SK-N-SH (cell line): ENCODE results near the gene NYNRIN. TPM values are rescaled to one million over a fixed set of nuclear protein-coding genes. Genes with fewer than 3 reads are reported as not detected.

ENCODE experiments used
- CTCF ChIA-PET: fragments of 300-600, 350-600 bp; formaldehyde crosslinking; extraction: SDS; loops from one replicate; lab custom pipeline; 2021; lab: Yijun Ruan, JAX
- POLR2A ChIA-PET: fragments of 350-600 bp; sonication (Branson Sonifier 250); formaldehyde crosslinking; extraction: SDS; loops from one replicate; lab custom pipeline; 2020; ENCODE audit warnings: antibody characterized with exemption, inconsistent platforms; lab: Yijun Ruan, JAX
- DNase-seq: peaks from one replicate; pipeline ENCODE4 v3.0.0; 2012
- H2AFZ ChIP-seq: fragments of 200-600 bp; sonication (generic); 2 replicates; pipeline ENCODE4 v1.8.1; 2016; ENCODE audit warnings: antibody characterized with exemption, mild to moderate bottlenecking, low read depth
- H3F3A ChIP-seq: fragments of 200-600 bp; sonication (generic); replicated peaks from 2 replicates; pipeline ENCODE3; 2016; ENCODE audit warnings: antibody characterized with exemption, mild to moderate bottlenecking; ENCODE audit not compliant: insufficient read depth
- H3K27ac ChIP-seq, 2 experiments: fragments of 200-500 bp in 1 of 2; fragments of 200-600 bp in 1 of 2; sonication (Bioruptor generic) in 1 of 2; sonication (generic), shearing (Covaris generic) in 1 of 2; 2 replicates each; pipeline versions ENCODE4 v1.5.1 to v1.6.1; 2014 to 2016; ENCODE audit warnings: low read depth in 2 of 2, inconsistent platforms in 1 of 2, low read length in 1 of 2, mild to moderate bottlenecking in 1 of 2, mixed read lengths in 1 of 2
- H3K27me3 ChIP-seq: fragments of 200-600 bp; sonication (generic), shearing (Covaris generic); 2 replicates; pipeline ENCODE4 v1.6.1; 2016; ENCODE audit warnings: mixed run types; ENCODE audit not compliant: insufficient read depth
- H3K36me3 ChIP-seq, 2 experiments: fragments of 200-500 bp in 1 of 2; fragments of 200-600 bp in 1 of 2; sonication (Bioruptor generic) in 1 of 2; sonication (generic) in 1 of 2; replicated peaks in 1 of 2; 2 replicates each; pipeline versions ENCODE3 to v1.5.1; 2014 to 2016; ENCODE audit warnings: low read length in 1 of 2, mild to moderate bottlenecking in 1 of 2; ENCODE audit not compliant: insufficient read depth in 2 of 2, control insufficient read depth in 1 of 2
- H3K4me1 ChIP-seq, 2 experiments: fragments of 200-500 bp in 1 of 2; fragments of 200-600 bp in 1 of 2; sonication (Bioruptor generic) in 1 of 2; sonication (generic), shearing (Covaris generic) in 1 of 2; 2 replicates each; pipeline versions ENCODE4 v1.5.1 to v1.6.1; 2014 to 2016; ENCODE audit warnings: low read depth in 1 of 2, low read length in 1 of 2, mixed run types in 1 of 2; ENCODE audit not compliant: insufficient read depth in 2 of 2, control insufficient read depth in 1 of 2
- H3K4me2 ChIP-seq: fragments of 200-600 bp; sonication (generic), shearing (Covaris generic); 2 replicates; pipeline ENCODE4 v1.6.1; 2017; ENCODE audit warnings: mixed run types
- H3K4me3 ChIP-seq, 2 experiments: fragments of 200-500 bp in 1 of 2; fragments of 200-600 bp in 1 of 2; sonication (Bioruptor generic) in 1 of 2; sonication (generic), shearing (Covaris generic) in 1 of 2; 2 replicates each; pipeline versions ENCODE4 v1.5.1 to v1.8.1; 2014 to 2016; ENCODE audit warnings: low read depth in 2 of 2, inconsistent platforms in 1 of 2, low read length in 1 of 2, mild to moderate bottlenecking in 1 of 2, mixed read lengths in 1 of 2, moderate library complexity in 1 of 2
- H3K79me2 ChIP-seq: fragments of 200-600 bp; sonication (generic); 2 replicates; pipeline ENCODE4 v1.8.1; 2017; ENCODE audit warnings: mild to moderate bottlenecking; ENCODE audit not compliant: insufficient read depth
- H3K9ac ChIP-seq: fragments of 200-600 bp; sonication (generic); 2 replicates; pipeline ENCODE4 v1.6.1; 2017; ENCODE audit warnings: mixed run types
- H3K9me2 ChIP-seq: fragments of 200-600 bp; sonication (generic); 2 replicates; pipeline ENCODE4 v1.6.1; 2017; ENCODE audit warnings: mixed run types
- H3K9me3 ChIP-seq: fragments of 200-600 bp; sonication (generic); 2 replicates; pipeline ENCODE4 v1.6.1; 2017; ENCODE audit warnings: mixed run types, mild to moderate bottlenecking, moderate library complexity
- H4K20me1 ChIP-seq: fragments of 200-600 bp; sonication (generic); 2 replicates; pipeline ENCODE4 v1.6.1; 2017; ENCODE audit warnings: mild to moderate bottlenecking, mixed run types; ENCODE audit not compliant: insufficient read depth
- CHD2 ChIP-seq: fragments of 150-350 bp; IDR thresholded peaks from 2 replicates; pipeline ENCODE4 v1.6.1; 2018; ENCODE audit warnings: low read length; ENCODE audit not compliant: partially characterized antibody
- ELF1 ChIP-seq: IDR thresholded peaks from 2 replicates; pipeline ENCODE4 v1.4.0; 2012
- EZH2phosphoT487 ChIP-seq: fragments of 200-600 bp; sonication (generic); IDR thresholded peaks from 2 replicates; pipeline ENCODE4 v1.6.1; 2017; ENCODE audit warnings: low read depth, mixed run types, mild to moderate bottlenecking, antibody characterized with exemption, moderate library complexity, borderline replicate concordance
- JUND ChIP-seq: IDR thresholded peaks from 2 replicates; pipeline ENCODE4 v1.4.0; 2012
- NFIC ChIP-seq: IDR thresholded peaks from 2 replicates; pipeline ENCODE4 v1.4.0; 2012; ENCODE audit warnings: borderline replicate concordance
- NRF1 ChIP-seq: IDR thresholded peaks from 2 replicates; pipeline ENCODE4 v1.6.1; 2012; ENCODE audit warnings: low read depth, mild to moderate bottlenecking, low read length
- PBX3 ChIP-seq: IDR thresholded peaks from 2 replicates; pipeline ENCODE4; 2012
- RFX5 ChIP-seq: IDR thresholded peaks from 2 replicates; pipeline ENCODE4 v1.6.1; 2012; ENCODE audit warnings: mild to moderate bottlenecking, improper control_type of control experiment, low read length
- SMC3 ChIP-seq: IDR thresholded peaks from 2 replicates; pipeline ENCODE4 v1.6.1; 2012; ENCODE audit warnings: low read depth, low read length, improper control_type of control experiment
- USF2 ChIP-seq: fragments of 150-350 bp; IDR thresholded peaks from 2 replicates; pipeline ENCODE4 v1.6.1; 2017; ENCODE audit warnings: antibody characterized with exemption, low read length, low read depth, borderline replicate concordance
- WGBS: methylation state at CpG from one replicate; pipeline ENCODE4 v1.1.6; 2017; ENCODE audit warnings: low lambda C conversion rate; 5-methylcytosine and 5-hydroxymethylcytosine counted together
- polyA plus RNA-seq, 3 experiments: library from polyadenylated mRNA; depleted of rRNA; stranded (reverse); fragments of >200 nt; gene quantifications; 2 replicates each; pipeline ENCODE4 v1.2.3, GENCODE V29; 2012
- TF ChIP-seq, protein P1 (sequence below): IDR thresholded peaks from 2 replicates; pipeline ENCODE4 v1.6.1; 2012; ENCODE audit warnings: mild to moderate bottlenecking, low read depth, low read length, moderate library complexity

The NYNRIN gene
- polyA plus RNA-seq, 1 of the 3 experiments (the other 2 are of a cell fraction), result 4.8 TPM

DNA sequence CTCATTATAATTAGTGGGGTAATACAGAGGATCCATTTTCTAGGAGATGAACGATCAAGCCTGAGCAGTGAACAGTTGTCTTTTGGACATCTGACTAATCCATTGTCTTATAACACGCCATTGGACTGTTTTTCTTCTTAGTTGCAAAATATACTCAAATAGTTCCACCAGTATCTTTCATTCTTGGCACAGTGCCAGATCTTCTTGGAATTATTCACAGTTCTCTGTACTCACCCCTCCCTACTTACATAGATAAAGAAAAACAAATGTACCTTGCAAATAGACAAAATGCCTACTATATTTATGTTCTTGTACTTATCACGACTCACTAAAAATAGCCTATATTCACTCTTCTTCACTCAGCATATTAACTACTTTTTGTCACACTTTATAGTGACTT lies 26.9 kb downstream of the NYNRIN start:
- Histone ChIP-seq H3K9me3 (no peaks in the 10 kb centered on the region), H3K27ac (no peak overlapping the region), H2AFZ (peak overlapping the region; percentile 38; the same call in 1 of the 2 replicates), H3K9me2 (no peaks in the 10 kb centered on the region), H3K4me2 (no peak overlapping the region), H3F3A (peaks cover 7% of the 10 kb centered on the region), H3K4me3 (no peak overlapping the region), H3K4me1 (peaks cover 11 to 20% of the 10 kb centered on the region in 2 experiments; a peak in 3 of 4 replicates), H3K79me2 (peaks cover 6% of the 10 kb centered on the region), H3K27me3 (no peaks in the 10 kb centered on the region), H3K36me3 (no peaks in the 10 kb centered on the region), H4K20me1 (no peaks in the 10 kb centered on the region)
- no peak for DNase-seq
- 56% methylated on average over 3 of the region's 3 CpGs for WGBS
- ChIA-PET CTCF (interaction anchor here (0.5 to 16.1 kb wide), 11 partner anchors 9 to 118 kb away, joined by 3 to 275 read pairs (median 5); partner anchors contain the start of gene CIDEB), POLR2A (no interaction called here)
- TF ChIP-seq RFX5 (no peak), NFIC (peak; percentile 85)
- TF ChIP-seq, all 33 proteins: peak for 1
- H3K9ac ChIP-seq, result no peak overlapping the region

DNA sequence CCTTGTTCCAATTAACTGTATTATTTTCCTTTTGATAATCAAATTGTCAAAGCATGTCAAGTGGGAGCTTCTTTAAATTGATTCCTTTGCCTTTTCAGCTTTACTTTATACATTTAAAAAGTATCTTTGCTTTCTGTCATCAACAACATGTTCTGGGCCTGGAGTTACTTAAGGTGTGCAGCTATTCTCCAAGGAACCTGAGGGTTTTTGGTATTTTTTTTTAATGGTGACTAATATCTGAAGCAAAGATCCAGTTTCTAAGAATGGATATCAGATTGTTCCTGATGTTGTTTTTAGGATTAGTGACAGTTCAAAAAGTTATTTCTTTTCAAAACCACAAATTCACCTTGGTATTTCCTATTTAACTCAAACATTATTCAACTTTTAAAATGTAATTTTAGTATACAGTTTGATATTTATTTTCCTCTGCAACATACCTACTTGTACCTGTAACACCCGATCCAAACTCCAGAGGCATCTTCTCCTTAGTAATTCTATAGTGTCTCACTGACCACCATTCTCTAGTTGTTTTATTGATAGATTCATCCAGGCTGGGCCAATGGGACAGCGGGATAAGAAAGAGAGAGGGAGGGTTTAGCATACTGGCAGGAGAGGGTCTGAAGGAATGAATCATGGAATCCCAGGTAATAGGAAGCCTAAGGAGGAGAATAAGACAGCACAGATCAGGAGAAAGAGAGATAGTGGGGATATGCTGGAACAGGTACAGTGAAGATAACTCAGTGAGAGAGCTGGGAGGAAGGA lies 27.5 kb downstream of the NYNRIN start:
- TF ChIP-seq SMC3 (no peak), PBX3 (no peak), NRF1 (no peak), ELF1 (no peak)
- no peak for DNase-seq
- H3K27ac ChIP-seq, result no peak overlapping the region
- H3K4me2 ChIP-seq, result no peak overlapping the region
- H2AFZ ChIP-seq, result no peak overlapping the region
- H3K9me3 ChIP-seq, result no peaks in the 10 kb centered on the region
- H4K20me1 ChIP-seq, result no peaks in the 10 kb centered on the region
- H3F3A ChIP-seq, result peaks cover 7% of the 10 kb centered on the region
- WGBS, result 92% methylated on average over 2 of the region's 2 CpGs
- H3K27me3 ChIP-seq, result no peaks in the 10 kb centered on the region
- H3K79me2 ChIP-seq, result peaks cover 12% of the 10 kb centered on the region
- H3K36me3 ChIP-seq, result no peaks in the 10 kb centered on the region
- peaks cover 17 to 24% of the 10 kb centered on the region in 2 experiments; a peak in 3 of 4 replicates for H3K4me1 ChIP-seq
- H3K9ac ChIP-seq, result no peak overlapping the region
- no peak overlapping the region for H3K4me3 ChIP-seq
- no peaks in the 10 kb centered on the region for H3K9me2 ChIP-seq
- CTCF ChIA-PET, result interaction anchor here (0.7 to 16.1 kb wide), 6 partner anchors 10 to 94 kb away, joined by 3 to 275 read pairs (median 10); no protein-coding TSS in a partner anchor
- POLR2A ChIA-PET, result no interaction called here

DNA sequence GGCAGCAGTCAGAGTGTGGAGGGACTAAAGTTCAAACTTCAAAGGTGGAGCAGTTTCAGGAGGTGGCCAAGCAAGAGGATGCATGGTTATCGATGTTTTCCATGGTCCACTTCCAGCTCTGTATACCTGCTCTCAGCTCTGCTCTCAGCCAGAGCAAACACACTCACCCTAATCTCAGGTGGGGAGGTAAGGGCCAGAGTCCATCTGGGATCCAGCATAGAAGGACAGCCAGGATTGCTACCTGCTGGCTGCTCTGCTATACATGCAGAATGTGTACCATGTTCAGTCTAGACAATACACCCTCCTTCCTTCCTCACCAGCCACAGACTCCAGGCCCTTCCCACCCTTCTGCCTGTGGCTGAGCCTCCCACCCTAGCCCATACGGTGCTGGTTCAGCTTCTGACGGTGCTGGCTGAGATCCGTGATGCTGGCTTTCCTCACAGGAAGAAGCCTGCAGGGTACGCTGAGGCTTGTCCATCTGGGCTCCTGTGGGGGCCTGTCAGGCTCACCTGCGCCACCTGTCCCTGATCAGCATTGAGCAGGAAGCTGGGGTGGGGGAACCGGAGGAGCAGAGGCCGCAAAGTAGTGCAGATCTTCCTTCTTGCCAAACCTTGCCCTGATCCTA lies 28.2 kb downstream of the NYNRIN start:
- POLR2A ChIA-PET, result no interaction called here
- Histone ChIP-seq H3K4me3 (no peak overlapping the region), H3K79me2 (peaks cover 19% of the 10 kb centered on the region), H3K27ac (no peak overlapping the region), H3K9me2 (no peaks in the 10 kb centered on the region), H4K20me1 (peaks cover 2% of the 10 kb centered on the region), H3K9ac (no peak overlapping the region), H3F3A (peaks cover 7% of the 10 kb centered on the region), H3K4me1 (peaks cover 24 to 28% of the 10 kb centered on the region in 2 experiments; a peak in 3 of 4 replicates), H3K4me2 (no peak overlapping the region), H2AFZ (no peak overlapping the region), H3K27me3 (no peaks in the 10 kb centered on the region), H3K36me3 (peaks cover 0 to 3% of the 10 kb centered on the region in 2 experiments), H3K9me3 (no peaks in the 10 kb centered on the region)
- no peak for DNase-seq
- WGBS, result 93% methylated on average over 8 of the region's 8 CpGs
- CTCF ChIA-PET, result interaction anchor here (0.7 to 16.1 kb wide), 7 partner anchors 8 to 95 kb away, joined by 3 to 275 read pairs (median 5); no protein-coding TSS in a partner anchor
- no peak for TF ChIP-seq PBX3
- TF ChIP-seq, protein P1, sequence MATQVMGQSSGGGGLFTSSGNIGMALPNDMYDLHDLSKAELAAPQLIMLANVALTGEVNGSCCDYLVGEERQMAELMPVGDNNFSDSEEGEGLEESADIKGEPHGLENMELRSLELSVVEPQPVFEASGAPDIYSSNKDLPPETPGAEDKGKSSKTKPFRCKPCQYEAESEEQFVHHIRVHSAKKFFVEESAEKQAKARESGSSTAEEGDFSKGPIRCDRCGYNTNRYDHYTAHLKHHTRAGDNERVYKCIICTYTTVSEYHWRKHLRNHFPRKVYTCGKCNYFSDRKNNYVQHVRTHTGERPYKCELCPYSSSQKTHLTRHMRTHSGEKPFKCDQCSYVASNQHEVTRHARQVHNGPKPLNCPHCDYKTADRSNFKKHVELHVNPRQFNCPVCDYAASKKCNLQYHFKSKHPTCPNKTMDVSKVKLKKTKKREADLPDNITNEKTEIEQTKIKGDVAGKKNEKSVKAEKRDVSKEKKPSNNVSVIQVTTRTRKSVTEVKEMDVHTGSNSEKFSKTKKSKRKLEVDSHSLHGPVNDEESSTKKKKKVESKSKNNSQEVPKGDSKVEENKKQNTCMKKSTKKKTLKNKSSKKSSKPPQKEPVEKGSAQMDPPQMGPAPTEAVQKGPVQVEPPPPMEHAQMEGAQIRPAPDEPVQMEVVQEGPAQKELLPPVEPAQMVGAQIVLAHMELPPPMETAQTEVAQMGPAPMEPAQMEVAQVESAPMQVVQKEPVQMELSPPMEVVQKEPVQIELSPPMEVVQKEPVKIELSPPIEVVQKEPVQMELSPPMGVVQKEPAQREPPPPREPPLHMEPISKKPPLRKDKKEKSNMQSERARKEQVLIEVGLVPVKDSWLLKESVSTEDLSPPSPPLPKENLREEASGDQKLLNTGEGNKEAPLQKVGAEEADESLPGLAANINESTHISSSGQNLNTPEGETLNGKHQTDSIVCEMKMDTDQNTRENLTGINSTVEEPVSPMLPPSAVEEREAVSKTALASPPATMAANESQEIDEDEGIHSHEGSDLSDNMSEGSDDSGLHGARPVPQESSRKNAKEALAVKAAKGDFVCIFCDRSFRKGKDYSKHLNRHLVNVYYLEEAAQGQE, result no peak
- TF ChIP-seq JUND, result no peak
- TF ChIP-seq EZH2phosphoT487, result no peak
- TF ChIP-seq RFX5, result no peak
- TF ChIP-seq NRF1, result no peak
- no peak for TF ChIP-seq CHD2
- no peak for TF ChIP-seq USF2
